ENCODE measurements around the gene DNMBP. TPM values are rescaled to one million over a fixed set of nuclear protein-coding genes. Genes with fewer than 3 reads are reported as not detected.

The DNMBP gene
- total and polyA plus RNA-seq, 2 experiments from 2014 or later: 13.4 to 31.2 TPM

DNA sequence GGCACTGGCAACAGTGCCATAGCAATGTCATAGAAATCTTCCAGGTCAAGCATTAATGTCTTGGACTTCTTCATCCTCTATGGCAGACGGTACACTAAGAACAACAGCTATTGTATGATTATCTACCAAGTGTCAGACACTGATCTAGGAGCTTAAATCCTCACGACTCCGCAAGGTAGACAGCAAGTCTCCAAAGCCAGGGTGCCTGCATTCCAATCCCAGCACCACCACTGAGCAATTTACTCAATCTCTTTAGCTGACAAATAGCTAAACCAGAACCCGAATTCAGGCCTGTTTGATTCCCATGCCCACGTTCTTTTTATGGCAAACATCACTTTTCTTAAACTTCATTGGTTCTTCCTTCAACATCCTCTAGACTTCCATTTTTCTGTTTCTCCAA, 31.8 kb downstream of the DNMBP start:
- H3K4me1 ChIP-seq (ENCODE audit: insufficient read depth): no peaks in the 10 kb centered on the region
- H3K4me3 ChIP-seq: no peak overlapping the region
- no peaks in the 10 kb centered on the region for H4K20me1 ChIP-seq (replicated peaks; ENCODE audit: insufficient read depth)
- H3K9me2 ChIP-seq (ENCODE audit: insufficient read depth): no peaks in the 10 kb centered on the region
- peaks cover 2% of the 10 kb centered on the region for H3K27me3 Mint-ChIP-seq (ENCODE audit: insufficient read depth, low read depth, poor library complexity)
- TF ChIP-seq NANOG (IDR thresholded peaks at IDR 0.05; ENCODE audit: borderline replicate concordance): no peak
- TF ChIP-seq, protein P1, sequence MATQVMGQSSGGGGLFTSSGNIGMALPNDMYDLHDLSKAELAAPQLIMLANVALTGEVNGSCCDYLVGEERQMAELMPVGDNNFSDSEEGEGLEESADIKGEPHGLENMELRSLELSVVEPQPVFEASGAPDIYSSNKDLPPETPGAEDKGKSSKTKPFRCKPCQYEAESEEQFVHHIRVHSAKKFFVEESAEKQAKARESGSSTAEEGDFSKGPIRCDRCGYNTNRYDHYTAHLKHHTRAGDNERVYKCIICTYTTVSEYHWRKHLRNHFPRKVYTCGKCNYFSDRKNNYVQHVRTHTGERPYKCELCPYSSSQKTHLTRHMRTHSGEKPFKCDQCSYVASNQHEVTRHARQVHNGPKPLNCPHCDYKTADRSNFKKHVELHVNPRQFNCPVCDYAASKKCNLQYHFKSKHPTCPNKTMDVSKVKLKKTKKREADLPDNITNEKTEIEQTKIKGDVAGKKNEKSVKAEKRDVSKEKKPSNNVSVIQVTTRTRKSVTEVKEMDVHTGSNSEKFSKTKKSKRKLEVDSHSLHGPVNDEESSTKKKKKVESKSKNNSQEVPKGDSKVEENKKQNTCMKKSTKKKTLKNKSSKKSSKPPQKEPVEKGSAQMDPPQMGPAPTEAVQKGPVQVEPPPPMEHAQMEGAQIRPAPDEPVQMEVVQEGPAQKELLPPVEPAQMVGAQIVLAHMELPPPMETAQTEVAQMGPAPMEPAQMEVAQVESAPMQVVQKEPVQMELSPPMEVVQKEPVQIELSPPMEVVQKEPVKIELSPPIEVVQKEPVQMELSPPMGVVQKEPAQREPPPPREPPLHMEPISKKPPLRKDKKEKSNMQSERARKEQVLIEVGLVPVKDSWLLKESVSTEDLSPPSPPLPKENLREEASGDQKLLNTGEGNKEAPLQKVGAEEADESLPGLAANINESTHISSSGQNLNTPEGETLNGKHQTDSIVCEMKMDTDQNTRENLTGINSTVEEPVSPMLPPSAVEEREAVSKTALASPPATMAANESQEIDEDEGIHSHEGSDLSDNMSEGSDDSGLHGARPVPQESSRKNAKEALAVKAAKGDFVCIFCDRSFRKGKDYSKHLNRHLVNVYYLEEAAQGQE (IDR thresholded peaks at IDR 0.05; ENCODE audit: unreplicated experiment): no peak
- no peak for TF ChIP-seq STAT1 (IDR thresholded peaks at IDR 0.05; ENCODE audit: unreplicated experiment)
- TF ChIP-seq, protein P2, sequence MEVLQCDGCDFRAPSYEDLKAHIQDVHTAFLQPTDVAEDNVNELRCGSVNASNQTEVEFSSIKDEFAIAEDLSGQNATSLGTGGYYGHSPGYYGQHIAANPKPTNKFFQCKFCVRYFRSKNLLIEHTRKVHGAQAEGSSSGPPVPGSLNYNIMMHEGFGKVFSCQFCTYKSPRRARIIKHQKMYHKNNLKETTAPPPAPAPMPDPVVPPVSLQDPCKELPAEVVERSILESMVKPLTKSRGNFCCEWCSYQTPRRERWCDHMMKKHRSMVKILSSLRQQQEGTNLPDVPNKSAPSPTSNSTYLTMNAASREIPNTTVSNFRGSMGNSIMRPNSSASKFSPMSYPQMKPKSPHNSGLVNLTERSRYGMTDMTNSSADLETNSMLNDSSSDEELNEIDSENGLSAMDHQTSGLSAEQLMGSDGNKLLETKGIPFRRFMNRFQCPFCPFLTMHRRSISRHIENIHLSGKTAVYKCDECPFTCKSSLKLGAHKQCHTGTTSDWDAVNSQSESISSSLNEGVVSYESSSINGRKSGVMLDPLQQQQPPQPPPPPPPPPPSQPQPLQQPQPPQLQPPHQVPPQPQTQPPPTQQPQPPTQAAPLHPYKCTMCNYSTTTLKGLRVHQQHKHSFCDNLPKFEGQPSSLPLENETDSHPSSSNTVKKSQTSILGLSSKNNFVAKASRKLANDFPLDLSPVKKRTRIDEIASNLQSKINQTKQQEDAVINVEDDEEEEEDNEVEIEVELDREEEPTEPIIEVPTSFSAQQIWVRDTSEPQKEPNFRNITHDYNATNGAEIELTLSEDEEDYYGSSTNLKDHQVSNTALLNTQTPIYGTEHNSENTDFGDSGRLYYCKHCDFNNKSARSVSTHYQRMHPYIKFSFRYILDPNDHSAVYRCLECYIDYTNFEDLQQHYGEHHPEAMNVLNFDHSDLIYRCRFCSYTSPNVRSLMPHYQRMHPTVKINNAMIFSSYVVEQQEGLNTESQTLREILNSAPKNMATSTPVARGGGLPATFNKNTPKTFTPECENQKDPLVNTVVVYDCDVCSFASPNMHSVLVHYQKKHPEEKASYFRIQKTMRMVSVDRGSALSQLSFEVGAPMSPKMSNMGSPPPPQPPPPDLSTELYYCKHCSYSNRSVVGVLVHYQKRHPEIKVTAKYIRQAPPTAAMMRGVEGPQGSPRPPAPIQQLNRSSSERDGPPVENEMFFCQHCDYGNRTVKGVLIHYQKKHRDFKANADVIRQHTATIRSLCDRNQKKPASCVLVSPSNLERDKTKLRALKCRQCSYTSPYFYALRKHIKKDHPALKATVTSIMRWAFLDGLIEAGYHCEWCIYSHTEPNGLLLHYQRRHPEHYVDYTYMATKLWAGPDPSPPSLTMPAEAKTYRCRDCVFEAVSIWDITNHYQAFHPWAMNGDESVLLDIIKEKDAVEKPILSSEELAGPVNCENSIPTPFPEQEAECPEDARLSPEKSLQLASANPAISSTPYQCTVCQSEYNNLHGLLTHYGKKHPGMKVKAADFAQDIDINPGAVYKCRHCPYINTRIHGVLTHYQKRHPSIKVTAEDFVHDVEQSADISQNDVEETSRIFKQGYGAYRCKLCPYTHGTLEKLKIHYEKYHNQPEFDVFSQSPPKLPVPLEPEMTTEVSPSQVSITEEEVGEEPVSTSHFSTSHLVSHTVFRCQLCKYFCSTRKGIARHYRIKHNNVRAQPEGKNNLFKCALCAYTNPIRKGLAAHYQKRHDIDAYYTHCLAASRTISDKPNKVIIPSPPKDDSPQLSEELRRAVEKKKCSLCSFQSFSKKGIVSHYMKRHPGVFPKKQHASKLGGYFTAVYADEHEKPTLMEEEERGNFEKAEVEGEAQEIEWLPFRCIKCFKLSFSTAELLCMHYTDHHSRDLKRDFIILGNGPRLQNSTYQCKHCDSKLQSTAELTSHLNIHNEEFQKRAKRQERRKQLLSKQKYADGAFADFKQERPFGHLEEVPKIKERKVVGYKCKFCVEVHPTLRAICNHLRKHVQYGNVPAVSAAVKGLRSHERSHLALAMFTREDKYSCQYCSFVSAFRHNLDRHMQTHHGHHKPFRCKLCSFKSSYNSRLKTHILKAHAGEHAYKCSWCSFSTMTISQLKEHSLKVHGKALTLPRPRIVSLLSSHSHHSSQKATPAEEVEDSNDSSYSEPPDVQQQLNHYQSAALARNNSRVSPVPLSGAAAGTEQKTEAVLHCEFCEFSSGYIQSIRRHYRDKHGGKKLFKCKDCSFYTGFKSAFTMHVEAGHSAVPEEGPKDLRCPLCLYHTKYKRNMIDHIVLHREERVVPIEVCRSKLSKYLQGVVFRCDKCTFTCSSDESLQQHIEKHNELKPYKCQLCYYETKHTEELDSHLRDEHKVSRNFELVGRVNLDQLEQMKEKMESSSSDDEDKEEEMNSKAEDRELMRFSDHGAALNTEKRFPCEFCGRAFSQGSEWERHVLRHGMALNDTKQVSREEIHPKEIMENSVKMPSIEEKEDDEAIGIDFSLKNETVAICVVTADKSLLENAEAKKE (CRISPR knock-in tag; IDR thresholded peaks at IDR 0.05): no peak
- TF ChIP-seq JUNB (IDR thresholded peaks at IDR 0.05; ENCODE audit: unreplicated experiment): no peak
- TF ChIP-seq POLR2AphosphoS5 (IDR thresholded peaks at IDR 0.05; ENCODE audit: low read depth): no peak
- TF ChIP-seq EZH2phosphoT487 (IDR thresholded peaks at IDR 0.05; ENCODE audit: unreplicated experiment): no peak
- TF ChIP-seq, protein P3, sequence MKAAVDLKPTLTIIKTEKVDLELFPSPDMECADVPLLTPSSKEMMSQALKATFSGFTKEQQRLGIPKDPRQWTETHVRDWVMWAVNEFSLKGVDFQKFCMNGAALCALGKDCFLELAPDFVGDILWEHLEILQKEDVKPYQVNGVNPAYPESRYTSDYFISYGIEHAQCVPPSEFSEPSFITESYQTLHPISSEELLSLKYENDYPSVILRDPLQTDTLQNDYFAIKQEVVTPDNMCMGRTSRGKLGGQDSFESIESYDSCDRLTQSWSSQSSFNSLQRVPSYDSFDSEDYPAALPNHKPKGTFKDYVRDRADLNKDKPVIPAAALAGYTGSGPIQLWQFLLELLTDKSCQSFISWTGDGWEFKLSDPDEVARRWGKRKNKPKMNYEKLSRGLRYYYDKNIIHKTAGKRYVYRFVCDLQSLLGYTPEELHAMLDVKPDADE (IDR thresholded peaks at IDR 0.05): no peak
- TF ChIP-seq, protein P4, sequence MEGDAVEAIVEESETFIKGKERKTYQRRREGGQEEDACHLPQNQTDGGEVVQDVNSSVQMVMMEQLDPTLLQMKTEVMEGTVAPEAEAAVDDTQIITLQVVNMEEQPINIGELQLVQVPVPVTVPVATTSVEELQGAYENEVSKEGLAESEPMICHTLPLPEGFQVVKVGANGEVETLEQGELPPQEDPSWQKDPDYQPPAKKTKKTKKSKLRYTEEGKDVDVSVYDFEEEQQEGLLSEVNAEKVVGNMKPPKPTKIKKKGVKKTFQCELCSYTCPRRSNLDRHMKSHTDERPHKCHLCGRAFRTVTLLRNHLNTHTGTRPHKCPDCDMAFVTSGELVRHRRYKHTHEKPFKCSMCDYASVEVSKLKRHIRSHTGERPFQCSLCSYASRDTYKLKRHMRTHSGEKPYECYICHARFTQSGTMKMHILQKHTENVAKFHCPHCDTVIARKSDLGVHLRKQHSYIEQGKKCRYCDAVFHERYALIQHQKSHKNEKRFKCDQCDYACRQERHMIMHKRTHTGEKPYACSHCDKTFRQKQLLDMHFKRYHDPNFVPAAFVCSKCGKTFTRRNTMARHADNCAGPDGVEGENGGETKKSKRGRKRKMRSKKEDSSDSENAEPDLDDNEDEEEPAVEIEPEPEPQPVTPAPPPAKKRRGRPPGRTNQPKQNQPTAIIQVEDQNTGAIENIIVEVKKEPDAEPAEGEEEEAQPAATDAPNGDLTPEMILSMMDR (conservative IDR thresholded peaks at IDR 0.05; ENCODE audit: low read depth in 2 of 2): no peak
- no peak for TF ChIP-seq EZH2 (IDR thresholded peaks at IDR 0.05; ENCODE audit: low read depth, unreplicated experiment)
- no peak for TF ChIP-seq CREB1 (CRISPR knock-in tag; IDR thresholded peaks at IDR 0.05; ENCODE audit: low read depth)
- H3F3A ChIP-seq (replicated peaks; ENCODE audit: low read depth): no peaks in the 10 kb centered on the region
- H3K9me3 Mint-ChIP-seq: no peaks in the 10 kb centered on the region
- H3K4me2 ChIP-seq: no peak overlapping the region
- peaks cover 13% of the 10 kb centered on the region; the same call in 2 of the 3 replicates for H3K4me1 Mint-ChIP-seq
- no peak overlapping the region for H3K27ac ChIP-seq (ENCODE audit: low read depth)
- DNase-seq (ENCODE audit: low spot score) (peak; percentile 43), ATAC-seq (peak; percentile 74)
- no peaks in the 10 kb centered on the region for H3K36me3 Mint-ChIP-seq (ENCODE audit: low read depth)
- H2AFZ ChIP-seq: no peak overlapping the region
- H3K36me3 ChIP-seq (ENCODE audit: insufficient read depth): no peaks in the 10 kb centered on the region
- no peak overlapping the region for H3K4me3 Mint-ChIP-seq
- H3K79me2 ChIP-seq (replicated peaks; ENCODE audit: insufficient read depth): no peaks in the 10 kb centered on the region; the same call in 1 of the 2 replicates
- no peak overlapping the region for H3K27ac Mint-ChIP-seq
- H3K27me3 ChIP-seq (ENCODE audit: insufficient read depth): no peaks in the 10 kb centered on the region

Measured in GM23338 (cell line).